BLaER1 (cell line): Measurements from ENCODE around the gene MLF2.

Experiments used
- H3K27ac ChIP-seq: shearing (Covaris generic); formaldehyde crosslinking; 2 replicates; pipeline ENCODE4 v1.8.1; 2022
- H3K27me3 ChIP-seq: shearing (Covaris generic); formaldehyde crosslinking; 2 replicates; pipeline ENCODE4 v1.8.1; 2022
- H3K36me3 ChIP-seq: shearing (Covaris generic); formaldehyde crosslinking; 2 replicates; pipeline ENCODE4 v1.8.1; 2022
- H3K4me1 ChIP-seq: shearing (Covaris generic); formaldehyde crosslinking; 2 replicates; pipeline ENCODE4 v1.8.1; 2022
- H3K4me2 ChIP-seq: shearing (Covaris generic); formaldehyde crosslinking; 2 replicates; pipeline ENCODE4 v1.8.1; 2022
- H3K4me3 ChIP-seq: shearing (Covaris generic); formaldehyde crosslinking; 2 replicates; pipeline ENCODE4 v1.8.1; 2022
- H3K9ac ChIP-seq: shearing (Covaris generic); formaldehyde crosslinking; 2 replicates; pipeline ENCODE4 v1.8.1; 2022
- H3K9me3 ChIP-seq: shearing (Covaris generic); formaldehyde crosslinking; 2 replicates; pipeline ENCODE4 v1.8.1; 2022
- H4K20me1 ChIP-seq: shearing (Covaris generic); formaldehyde crosslinking; 2 replicates; pipeline ENCODE4 v1.8.1; 2022
- Cebpa-rat ChIP-seq: shearing (Covaris generic); IDR thresholded peaks from 2 replicates; pipeline ENCODE4 v1.8.1; 2022

The MLF2 gene

DNA sequence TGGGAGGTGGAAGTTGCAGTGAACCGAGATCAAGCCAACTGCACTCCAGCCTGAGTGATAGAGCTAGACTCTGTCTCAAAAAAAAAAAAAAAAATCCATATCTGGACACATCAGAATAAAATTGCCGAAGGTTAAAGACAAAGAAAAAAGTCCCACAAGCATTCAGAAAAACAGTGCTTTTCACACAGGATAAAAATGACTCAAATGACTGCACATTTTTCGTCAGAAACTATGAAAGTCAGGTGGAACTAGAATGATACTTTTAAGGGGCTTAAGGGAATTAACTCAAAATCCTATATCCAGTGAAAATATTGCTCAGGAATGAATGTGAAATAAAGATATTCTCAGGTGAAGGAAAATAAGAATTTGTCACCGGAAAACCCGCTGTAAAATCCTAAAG is 16.2 kb downstream of the MLF2 start:
- no peaks in the 10 kb centered on the region for H3K9me3 ChIP-seq
- no peak overlapping the region for H3K27ac ChIP-seq
- H3K9ac ChIP-seq = no peak overlapping the region
- H3K36me3 ChIP-seq = peaks cover 30% of the 10 kb centered on the region
- TF ChIP-seq Cebpa-rat = no peak
- no peak overlapping the region for H3K4me3 ChIP-seq
- no peaks in the 10 kb centered on the region for H4K20me1 ChIP-seq
- no peak overlapping the region for H3K4me2 ChIP-seq
- peaks cover 12% of the 10 kb centered on the region; the same call in 1 of the 2 replicates for H3K4me1 ChIP-seq
- no peaks in the 10 kb centered on the region for H3K27me3 ChIP-seq

DNA sequence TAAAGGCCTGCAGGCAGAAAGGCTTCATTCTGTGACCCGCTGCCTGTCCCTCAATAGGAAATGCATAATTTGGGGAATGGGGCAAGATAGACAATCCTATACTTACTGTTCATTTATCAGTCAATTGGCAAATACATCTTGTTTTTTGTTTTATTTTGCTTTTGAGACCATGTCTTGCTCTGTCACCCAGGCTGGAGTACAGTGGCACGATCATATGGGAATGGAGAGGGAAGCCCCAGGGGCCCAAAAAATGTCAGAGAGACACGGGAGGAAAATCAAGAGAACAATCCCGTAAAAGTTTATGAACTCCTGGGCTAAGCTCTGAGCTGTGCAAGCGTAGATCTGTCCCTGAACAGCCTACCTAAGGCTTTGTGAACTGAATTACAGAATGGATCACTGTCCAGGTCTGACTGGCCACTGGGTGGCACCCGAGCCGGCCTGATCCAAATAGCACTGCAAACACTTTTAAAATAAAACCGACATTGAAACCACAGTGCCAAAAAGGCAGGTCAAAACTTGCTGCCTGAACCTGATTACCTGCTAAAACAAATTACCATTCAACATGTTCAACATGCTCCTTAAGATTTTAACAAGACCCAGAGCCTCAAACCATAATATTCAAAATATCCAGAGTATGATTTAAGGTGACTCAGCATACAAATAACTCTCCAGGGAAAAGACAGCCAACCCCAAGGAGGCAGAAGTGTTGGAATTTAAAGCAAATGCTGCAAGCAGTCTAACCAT is 17.3 kb downstream of the MLF2 start:
- Histone ChIP-seq H3K4me1 (peaks cover 15% of the 10 kb centered on the region), H4K20me1 (0 out of 2 replicates have a peak, but pooled peaks cover under 1% of the 10 kb centered on the region), H3K9me3 (no peaks in the 10 kb centered on the region), H3K27ac (no peak overlapping the region), H3K36me3 (peaks cover 41% of the 10 kb centered on the region), H3K27me3 (no peaks in the 10 kb centered on the region), H3K4me2 (no peak overlapping the region), H3K4me3 (no peak overlapping the region), H3K9ac (0 out of 2 replicates have a peak overlapping the region, but pooled peaks have one; percentile 2)
- no peak for TF ChIP-seq Cebpa-rat

DNA sequence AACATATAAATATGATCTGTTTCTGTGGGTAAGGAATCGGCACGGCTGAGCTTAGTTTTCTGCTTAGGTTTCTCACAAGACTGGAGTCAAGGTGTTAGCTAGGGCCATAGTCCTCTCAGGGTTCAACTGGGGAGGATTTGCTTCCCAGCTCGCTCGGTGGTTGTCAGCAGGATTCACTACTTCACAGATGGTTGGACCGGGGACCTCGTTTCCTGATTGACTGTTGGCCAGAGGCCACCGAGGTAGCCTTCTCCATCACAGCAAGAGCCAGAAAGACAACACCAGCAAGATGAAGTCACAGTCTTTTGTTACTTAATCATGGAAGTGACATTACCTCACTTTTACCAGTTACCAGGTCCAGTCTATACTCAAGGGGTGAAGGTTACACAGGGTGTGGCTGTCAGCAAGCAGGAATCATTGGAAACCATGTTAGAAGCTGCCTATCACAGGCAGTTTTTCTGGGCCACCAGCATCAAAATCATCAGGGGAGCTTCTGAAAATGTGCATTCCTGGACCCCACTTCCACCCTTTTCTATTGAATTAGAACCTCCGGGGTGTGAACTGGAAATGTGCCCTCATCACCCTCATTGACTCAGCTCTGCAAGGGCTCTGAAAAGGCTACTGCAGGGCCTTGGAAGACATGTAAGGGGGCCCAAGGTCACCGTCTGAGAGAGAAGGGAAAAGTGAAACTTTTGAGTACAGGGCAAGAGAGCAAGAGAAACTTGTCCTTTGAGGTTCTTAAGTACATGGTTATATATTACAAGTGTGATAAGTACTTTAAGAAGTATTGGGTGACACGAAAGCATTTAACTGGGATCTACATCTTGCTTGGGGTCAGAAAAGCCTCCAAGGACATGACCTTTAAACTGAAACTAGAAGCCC is 18.2 kb downstream of the MLF2 start:
- H3K36me3 ChIP-seq = peaks cover 50% of the 10 kb centered on the region
- H3K4me3 ChIP-seq = no peak overlapping the region
- peaks cover 24% of the 10 kb centered on the region for H3K4me1 ChIP-seq
- no peaks in the 10 kb centered on the region for H3K27me3 ChIP-seq
- 0 out of 2 replicates have a peak overlapping the region, but pooled peaks have one; percentile 2 for H3K9ac ChIP-seq
- H3K4me2 ChIP-seq = no peak overlapping the region
- peaks cover 7% of the 10 kb centered on the region; the same call in 1 of the 2 replicates for H4K20me1 ChIP-seq
- no peak overlapping the region for H3K27ac ChIP-seq
- no peak for TF ChIP-seq Cebpa-rat
- H3K9me3 ChIP-seq = no peaks in the 10 kb centered on the region

DNA sequence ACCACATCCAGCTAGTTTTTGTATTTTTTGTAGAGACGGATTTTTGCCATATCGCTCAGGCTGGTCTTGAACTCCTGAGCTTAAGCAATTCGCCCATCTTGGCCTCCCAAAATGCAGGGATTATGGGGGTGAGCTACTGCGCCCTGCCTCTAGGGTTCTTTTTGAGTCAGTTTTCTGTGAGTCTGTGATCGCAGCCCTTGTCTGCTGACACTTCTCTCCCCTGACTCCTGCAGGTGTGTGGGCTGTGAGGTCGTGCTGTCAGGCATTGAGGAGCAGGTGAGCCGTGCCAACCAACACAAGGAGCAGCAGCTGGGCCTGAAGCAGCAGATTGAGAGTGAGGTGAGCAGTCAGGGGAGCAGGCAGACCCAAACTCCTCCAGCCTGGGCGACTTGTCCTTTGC is 22.8 kb downstream of the MLF2 start:
- Histone ChIP-seq H3K4me3 (no peak overlapping the region), H3K27ac (peak overlapping the region; percentile 36), H3K27me3 (no peaks in the 10 kb centered on the region), H4K20me1 (peaks cover 7% of the 10 kb centered on the region; the same call in 1 of the 2 replicates), H3K4me2 (peak overlapping the region; percentile 66), H3K4me1 (peaks cover 27% of the 10 kb centered on the region), H3K36me3 (peaks cover 88% of the 10 kb centered on the region), H3K9ac (0 out of 2 replicates have a peak overlapping the region, but pooled peaks have one; percentile 5), H3K9me3 (no peaks in the 10 kb centered on the region)
- TF ChIP-seq Cebpa-rat = no peak

DNA sequence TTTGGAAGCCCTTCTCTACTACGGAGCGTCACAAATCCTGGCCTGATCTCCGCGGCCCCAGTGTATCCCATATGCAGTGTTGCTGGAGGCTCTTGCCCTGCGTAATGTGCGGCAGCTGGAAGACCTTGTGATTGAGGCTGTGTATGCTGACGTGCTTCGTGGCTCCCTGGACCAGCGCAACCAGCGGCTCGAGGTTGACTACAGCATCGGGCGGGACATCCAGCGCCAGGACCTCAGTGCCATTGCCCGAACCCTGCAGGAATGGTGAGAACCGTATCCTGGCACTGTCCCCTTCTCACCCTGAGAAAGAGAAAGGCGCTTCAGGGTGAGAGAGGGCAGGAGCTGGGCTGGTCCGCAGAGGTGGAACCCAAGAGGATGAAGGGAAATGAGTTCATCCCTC is 23.8 kb downstream of the MLF2 start:
- H3K36me3 ChIP-seq = peaks cover 78% of the 10 kb centered on the region
- H3K4me1 ChIP-seq = peaks cover 37% of the 10 kb centered on the region
- no peaks in the 10 kb centered on the region for H3K9me3 ChIP-seq
- no peak overlapping the region for H3K27ac ChIP-seq
- no peak overlapping the region for H3K9ac ChIP-seq
- no peak for TF ChIP-seq Cebpa-rat
- no peak overlapping the region for H3K4me3 ChIP-seq
- no peaks in the 10 kb centered on the region for H3K27me3 ChIP-seq
- peaks cover 7% of the 10 kb centered on the region; the same call in 1 of the 2 replicates for H4K20me1 ChIP-seq
- no peak overlapping the region for H3K4me2 ChIP-seq

DNA sequence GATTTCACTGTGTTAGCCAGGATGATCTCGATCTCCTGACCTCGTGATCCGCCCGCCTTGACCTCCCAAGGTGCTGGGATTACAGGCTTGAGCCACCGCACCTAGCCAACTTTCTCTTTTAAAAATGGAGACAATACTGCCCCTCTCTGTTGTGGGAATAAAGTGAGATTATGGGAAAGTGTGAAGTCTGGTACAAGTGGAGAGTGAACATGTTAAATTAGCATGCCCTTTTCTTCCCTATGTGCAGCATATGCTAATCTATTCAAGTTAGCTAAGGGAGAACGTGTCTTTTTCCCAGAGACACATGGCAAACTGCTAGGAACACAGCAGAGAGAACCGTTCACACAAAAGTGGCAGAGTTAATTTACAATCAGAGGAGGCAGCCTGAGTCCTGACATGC is 27.6 kb downstream of the MLF2 start:
- TF ChIP-seq Cebpa-rat = no peak
- Histone ChIP-seq H3K4me1 (peaks cover 29% of the 10 kb centered on the region), H3K9ac (no peak overlapping the region), H3K36me3 (peaks cover 44% of the 10 kb centered on the region), H3K4me3 (no peak overlapping the region), H3K4me2 (peak overlapping the region; percentile 91), H3K27ac (no peak overlapping the region), H4K20me1 (peaks cover 4% of the 10 kb centered on the region; the same call in 1 of the 2 replicates), H3K9me3 (no peaks in the 10 kb centered on the region), H3K27me3 (no peaks in the 10 kb centered on the region)

DNA sequence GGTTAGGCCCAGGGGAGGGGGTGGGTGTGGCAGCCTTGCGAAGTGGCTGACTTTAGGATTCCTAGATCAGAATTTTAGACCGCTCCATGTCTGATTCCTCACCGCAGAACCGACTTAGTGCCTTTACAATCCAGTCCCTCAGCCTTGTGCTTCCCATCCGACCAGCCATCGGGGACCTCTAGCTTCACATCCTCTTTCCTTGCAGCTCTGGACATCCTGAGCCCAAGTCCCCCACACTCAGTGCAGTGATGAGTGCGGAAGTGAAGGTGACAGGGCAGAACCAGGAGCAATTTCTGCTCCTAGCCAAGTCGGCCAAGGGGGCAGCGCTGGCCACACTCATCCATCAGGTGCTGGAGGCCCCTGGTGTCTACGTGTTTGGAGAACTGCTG is 28.5 kb downstream of the MLF2 start:
- Histone ChIP-seq H3K36me3 (peaks cover 35% of the 10 kb centered on the region), H3K4me3 (peak overlapping the region; percentile 71), H3K9ac (peak overlapping the region; percentile 62), H3K27ac (peak overlapping the region; percentile 79), H3K4me2 (peak overlapping the region; percentile 91), H4K20me1 (no peaks in the 10 kb centered on the region), H3K9me3 (no peaks in the 10 kb centered on the region), H3K27me3 (no peaks in the 10 kb centered on the region), H3K4me1 (peaks cover 20% of the 10 kb centered on the region)
- no peak for TF ChIP-seq Cebpa-rat

DNA sequence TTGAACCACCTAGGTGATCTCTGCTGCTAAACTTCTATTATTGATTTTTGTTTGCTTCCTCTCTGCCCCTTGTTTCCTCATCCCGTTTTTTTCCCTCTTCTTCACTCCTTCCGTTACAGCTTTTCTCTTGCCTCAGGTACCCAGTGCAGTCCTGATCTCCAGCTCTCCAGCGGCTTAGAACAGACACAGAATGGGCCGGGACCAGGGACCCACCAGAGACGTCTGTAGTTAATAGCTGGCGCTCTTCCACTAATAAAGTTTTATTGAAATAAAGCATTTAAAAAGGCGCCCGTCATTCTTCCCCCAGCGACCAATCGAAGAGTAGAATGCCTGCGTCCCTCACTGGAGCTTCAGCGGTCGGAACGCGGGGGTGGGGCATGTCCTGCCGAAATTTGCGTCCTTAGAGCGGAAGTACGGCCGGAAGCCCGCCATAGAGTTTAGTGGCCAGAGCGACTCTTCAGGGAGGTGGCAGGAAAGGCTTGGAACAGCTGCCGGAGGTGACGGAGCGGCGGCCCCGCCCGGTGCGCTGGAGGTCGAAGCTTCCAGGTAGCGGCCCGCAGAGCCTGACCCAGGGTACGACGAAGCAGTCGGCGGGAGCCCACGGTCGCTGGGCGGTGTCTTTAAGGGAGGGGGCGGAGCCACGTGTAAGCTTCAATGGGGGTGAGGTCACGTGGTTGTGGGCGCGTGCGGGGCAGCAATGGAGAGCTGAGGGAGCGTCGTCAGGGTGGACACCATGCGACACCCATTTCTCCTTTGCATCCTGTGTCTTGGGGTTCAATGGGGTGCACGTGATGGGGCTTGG is 29.1 kb downstream of the MLF2 start, which contains the start of gene COPS7A:
COPS7A (plus strand) TSS at position 440 of the 802 bp plus-strand sequence. CDS start 611 bp downstream, outside the sequence.
- no peak for TF ChIP-seq Cebpa-rat
- Histone ChIP-seq H3K9me3 (no peaks in the 10 kb centered on the region), H3K27ac (peak within 1 kb of the TSS; percentile 79), H3K4me3 (peak within 1 kb of the TSS; percentile 71), H3K9ac (peak within 1 kb of the TSS; percentile 62), H3K4me1 (peaks cover 16% of the 10 kb centered on the region), H3K36me3 (peaks cover 29% of the 10 kb centered on the region), H4K20me1 (no peaks in the 10 kb centered on the region), H3K27me3 (no peaks in the 10 kb centered on the region), H3K4me2 (peak within 1 kb of the TSS; percentile 91)

DNA sequence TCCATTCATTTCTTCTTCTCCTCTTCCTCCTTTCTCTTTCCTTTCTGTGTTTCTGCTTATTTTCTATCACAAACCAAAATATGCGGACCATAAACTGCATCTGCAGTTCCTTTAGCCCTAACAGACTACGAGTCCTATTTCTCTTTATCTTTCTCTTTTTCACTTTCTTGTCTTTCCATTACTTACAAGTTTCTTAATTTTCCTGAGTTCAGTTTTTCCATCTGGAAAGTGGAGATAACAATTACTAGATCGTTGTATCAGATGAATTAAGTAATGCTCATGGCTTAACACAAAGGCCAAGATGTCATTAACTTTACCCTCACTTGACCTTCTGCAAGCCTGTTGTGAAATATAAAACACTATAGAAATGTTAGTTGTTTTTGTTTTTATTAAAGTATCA is 30.1 kb downstream of the MLF2 start:
- no peak overlapping the region for H3K27ac ChIP-seq
- no peak overlapping the region for H3K4me3 ChIP-seq
- H3K9me3 ChIP-seq = no peaks in the 10 kb centered on the region
- no peaks in the 10 kb centered on the region for H3K27me3 ChIP-seq
- H3K9ac ChIP-seq = no peak overlapping the region
- no peaks in the 10 kb centered on the region for H4K20me1 ChIP-seq
- H3K4me2 ChIP-seq = peak overlapping the region; percentile 91; the same call in 1 of the 2 replicates
- H3K36me3 ChIP-seq = peaks cover 19% of the 10 kb centered on the region
- no peak for TF ChIP-seq Cebpa-rat
- H3K4me1 ChIP-seq = peaks cover 16% of the 10 kb centered on the region
